Adipocyte (in vitro differentiated cells): ENCODE data around the gene URI1.
"Not testable (repeated sequence)": the region's sequence is repeated elsewhere in the genome, so short reads cannot be mapped to it uniquely, and the experiment has no call there.

Source experiments
- DNase-seq: peaks from one replicate; pipeline ENCODE4 v3.0.0-alpha.2; 2015; ENCODE audit warnings: low read depth
- H3K27me3 ChIP-seq: replicated peaks from 2 replicates; pipeline ENCODE4 v1.7.0; 2013; ENCODE audit warnings: mild to moderate bottlenecking, low read length, moderate library complexity; ENCODE audit not compliant: control insufficient read depth, insufficient read depth
- H3K36me3 ChIP-seq: 2 replicates; pipeline ENCODE4 v1.7.0; 2013; ENCODE audit warnings: low read length, mild to moderate bottlenecking, moderate library complexity; ENCODE audit not compliant: control insufficient read depth, insufficient read depth, severe bottlenecking
- H3K4me1 ChIP-seq: 2 replicates; pipeline ENCODE4 v1.7.0; 2013; ENCODE audit warnings: mild to moderate bottlenecking, low read length, moderate library complexity; ENCODE audit not compliant: control insufficient read depth, insufficient read depth
- H3K4me3 ChIP-seq: 2 replicates; pipeline ENCODE4 v1.7.0; 2013; ENCODE audit warnings: mild to moderate bottlenecking, low read length, moderate library complexity
- H3K9ac ChIP-seq: 2 replicates; pipeline ENCODE4 v1.7.0; 2013; ENCODE audit warnings: mild to moderate bottlenecking, low read length, moderate library complexity
- H3K9me3 ChIP-seq: 2 replicates; pipeline ENCODE4 v1.7.0; 2013; ENCODE audit warnings: mild to moderate bottlenecking, low read length, moderate library complexity; ENCODE audit not compliant: control insufficient read depth

URI1 gene

GRCh38 chr19:29943615-29944014 lies 1.6 kb downstream of the URI1 start:
- H3K4me3 ChIP-seq = peak overlapping the region; percentile 99
- DNase-seq = no peak
- no peaks in the 10 kb centered on the region for H3K36me3 ChIP-seq
- no peaks in the 10 kb centered on the region for H3K9me3 ChIP-seq
- peaks cover 41% of the 10 kb centered on the region for H3K4me1 ChIP-seq
- peak overlapping the region; percentile 97 for H3K9ac ChIP-seq
- H3K27me3 ChIP-seq = no peaks in the 10 kb centered on the region

DNA sequence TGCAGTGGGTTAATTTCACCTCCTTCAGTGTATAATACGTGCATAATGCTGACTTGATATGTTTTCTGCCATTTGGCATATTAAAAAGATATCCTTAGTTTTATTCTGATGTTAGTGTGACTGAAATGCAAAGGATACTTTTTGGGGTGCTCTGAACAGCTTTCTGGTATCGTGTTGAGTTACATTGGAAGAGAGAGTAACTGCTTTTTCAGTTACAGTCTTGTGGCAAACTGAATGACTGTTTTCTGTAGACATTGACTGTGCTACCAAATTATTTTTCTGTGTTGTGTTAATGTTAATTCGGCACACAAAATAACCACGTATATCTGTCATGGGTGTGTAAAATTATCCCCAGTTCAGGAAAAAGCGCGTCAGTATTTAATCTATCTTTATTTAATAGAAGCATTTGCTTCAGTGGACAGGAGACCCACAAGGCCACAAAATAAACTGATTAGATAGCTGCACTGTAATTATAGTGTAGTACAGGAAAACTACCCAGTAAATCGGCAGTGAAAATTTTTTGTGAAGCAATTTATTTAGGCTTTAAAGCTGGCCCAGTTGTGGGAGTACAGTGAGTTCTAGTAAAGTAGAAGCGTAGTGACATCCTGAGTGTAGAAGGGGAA lies 2.5 kb downstream of the URI1 start:
- peaks cover 41% of the 10 kb centered on the region for H3K4me1 ChIP-seq
- no peaks in the 10 kb centered on the region for H3K27me3 ChIP-seq
- peak overlapping the region; percentile 63 for H3K4me3 ChIP-seq
- peak overlapping the region; percentile 68 for H3K9ac ChIP-seq
- no peaks in the 10 kb centered on the region for H3K36me3 ChIP-seq
- DNase-seq = no peak
- no peaks in the 10 kb centered on the region for H3K9me3 ChIP-seq

DNA sequence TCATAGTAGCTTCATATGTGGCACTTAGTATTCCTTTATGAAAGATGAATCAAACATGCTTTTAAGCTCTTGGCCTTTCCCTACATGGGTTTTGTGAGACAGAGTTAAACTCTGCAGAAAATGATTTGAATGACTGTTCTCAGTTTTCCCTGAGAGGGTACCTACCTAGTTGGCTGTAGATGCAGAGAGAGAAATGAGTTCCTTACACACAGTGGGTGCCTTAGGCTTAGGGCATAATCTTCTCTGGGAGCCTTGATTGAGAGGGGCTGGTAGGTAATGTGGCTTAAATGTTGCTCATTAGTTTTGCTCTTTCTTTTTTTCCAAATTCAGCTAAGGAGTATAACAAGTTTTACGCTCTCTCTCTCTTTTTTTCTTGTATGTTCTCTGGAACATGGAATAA lies 3.0 kb downstream of the URI1 start:
- Histone ChIP-seq H3K4me3 (peak overlapping the region; percentile 63), H3K9me3 (no peaks in the 10 kb centered on the region), H3K9ac (peak overlapping the region; percentile 68), H3K27me3 (no peaks in the 10 kb centered on the region), H3K4me1 (peaks cover 41% of the 10 kb centered on the region), H3K36me3 (no peaks in the 10 kb centered on the region)
- DNase-seq = no peak

DNA sequence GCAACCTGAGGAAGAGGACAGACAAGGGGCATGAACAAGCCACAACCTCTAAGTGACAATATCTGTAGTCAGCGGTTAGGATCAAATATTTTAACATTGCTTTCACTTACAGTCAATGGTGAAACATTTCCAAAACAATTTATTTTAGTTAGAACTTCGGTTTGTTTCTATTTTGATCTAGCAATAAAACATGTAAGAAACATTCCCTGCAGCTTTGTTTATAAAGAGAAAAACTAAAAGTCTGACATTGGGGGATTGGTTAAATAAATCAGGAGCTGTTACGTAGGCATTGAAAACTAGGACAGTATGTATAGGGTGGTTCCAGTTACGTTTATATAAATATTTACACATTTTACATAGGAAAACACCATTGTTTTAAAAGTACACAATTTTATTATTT lies 3.4 kb downstream of the URI1 start:
- peaks cover 41% of the 10 kb centered on the region for H3K4me1 ChIP-seq
- H3K27me3 ChIP-seq = no peaks in the 10 kb centered on the region
- H3K4me3 ChIP-seq = peak overlapping the region; percentile 63

GRCh38 chr19:29946645-29947044 lies 4.6 kb downstream of the URI1 start:
- Histone ChIP-seq H3K9me3 (no peaks in the 10 kb centered on the region), H3K4me3 (no peak overlapping the region), H3K4me1 (peaks cover 40% of the 10 kb centered on the region)

More for the DNA sequence above, 3.4 kb downstream of the URI1 start:
- H3K9me3 ChIP-seq = no peaks in the 10 kb centered on the region
- H3K9ac ChIP-seq = peak overlapping the region; percentile 68
- H3K36me3 ChIP-seq = no peaks in the 10 kb centered on the region
- DNase-seq = no peak

GRCh38 chr19:29947871-29948270 lies 5.8 kb downstream of the URI1 start:
- H3K4me3 ChIP-seq = no peak overlapping the region
- no peaks in the 10 kb centered on the region for H3K36me3 ChIP-seq
- peaks cover 41% of the 10 kb centered on the region for H3K4me1 ChIP-seq
- no peaks in the 10 kb centered on the region for H3K9me3 ChIP-seq
- H3K27me3 ChIP-seq = no peaks in the 10 kb centered on the region
- H3K9ac ChIP-seq = no peak overlapping the region
- no peak for DNase-seq

More at GRCh38 chr19:29946645-29947044, 4.6 kb downstream of the URI1 start:
- no peak overlapping the region for H3K9ac ChIP-seq
- DNase-seq = no peak
- H3K27me3 ChIP-seq = no peaks in the 10 kb centered on the region
- H3K36me3 ChIP-seq = no peaks in the 10 kb centered on the region

GRCh38 chr19:29948759-29949470 lies 6.9 kb downstream of the URI1 start:
- peaks cover 35% of the 10 kb centered on the region for H3K4me1 ChIP-seq
- not testable (repeated sequence) for H3K9ac ChIP-seq, H3K9me3 ChIP-seq, DNase-seq, H3K4me3 ChIP-seq, H3K27me3 ChIP-seq, H3K36me3 ChIP-seq

DNA sequence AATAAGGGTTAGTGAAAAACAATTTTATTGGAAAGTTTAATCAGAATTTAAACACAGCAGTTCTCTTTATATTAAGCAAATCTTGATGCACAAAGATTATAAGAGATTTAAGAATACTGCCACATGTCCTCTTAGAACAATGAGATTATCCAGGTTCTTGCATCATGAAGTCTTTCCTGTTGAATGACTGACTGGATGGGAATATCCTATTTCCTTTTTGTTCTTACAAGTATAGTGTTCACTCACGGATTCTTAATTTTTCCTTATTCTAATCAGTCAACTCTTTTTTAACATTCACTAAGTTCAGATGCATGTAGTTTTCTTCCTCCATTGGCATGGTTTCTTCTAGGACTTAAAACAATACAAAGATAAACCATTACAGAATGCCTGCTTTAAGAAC lies 10.1 kb downstream of the URI1 start:
- Histone ChIP-seq H3K9me3 (no peaks in the 10 kb centered on the region), H3K36me3 (no peaks in the 10 kb centered on the region), H3K9ac (no peak overlapping the region), H3K4me3 (no peak overlapping the region), H3K4me1 (peaks cover 8% of the 10 kb centered on the region), H3K27me3 (no peaks in the 10 kb centered on the region)
- no peak for DNase-seq

DNA sequence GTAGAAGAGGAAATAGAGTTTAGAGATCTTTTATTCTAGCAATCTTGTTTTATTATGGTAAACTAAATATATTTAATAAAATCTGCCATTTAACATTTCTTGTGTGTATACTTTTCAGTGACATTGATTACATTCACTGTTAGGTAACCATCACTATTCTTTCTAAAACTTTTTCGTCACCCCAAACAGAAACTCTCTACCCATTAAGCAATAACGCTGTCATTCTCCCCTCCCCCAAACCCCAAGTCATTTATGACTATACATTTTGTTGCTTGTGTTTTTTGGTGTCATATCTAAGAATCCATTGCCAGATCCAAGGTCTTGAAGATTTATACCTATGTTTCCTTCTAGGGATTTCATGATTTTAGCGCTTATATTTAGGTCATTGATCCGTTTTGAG lies 10.6 kb downstream of the URI1 start:
- Histone ChIP-seq H3K4me1 (peaks cover 3% of the 10 kb centered on the region), H3K9me3 (no peaks in the 10 kb centered on the region), H3K27me3 (no peaks in the 10 kb centered on the region), H3K4me3 (no peak overlapping the region), H3K36me3 (no peaks in the 10 kb centered on the region), H3K9ac (no peak overlapping the region)
- no peak for DNase-seq

- H3K9ac ChIP-seq = no peak overlapping the region
- H3K9me3 ChIP-seq = no peaks in the 10 kb centered on the region
- H3K4me1 ChIP-seq = peaks cover 3% of the 10 kb centered on the region
- no peaks in the 10 kb centered on the region for H3K36me3 ChIP-seq
- H3K27me3 ChIP-seq = no peaks in the 10 kb centered on the region
- H3K4me3 ChIP-seq = no peak overlapping the region
- no peak for DNase-seq
Measured at GRCh38 chr19:29953352-29954247, 11.6 kb downstream of the URI1 start.

DNA sequence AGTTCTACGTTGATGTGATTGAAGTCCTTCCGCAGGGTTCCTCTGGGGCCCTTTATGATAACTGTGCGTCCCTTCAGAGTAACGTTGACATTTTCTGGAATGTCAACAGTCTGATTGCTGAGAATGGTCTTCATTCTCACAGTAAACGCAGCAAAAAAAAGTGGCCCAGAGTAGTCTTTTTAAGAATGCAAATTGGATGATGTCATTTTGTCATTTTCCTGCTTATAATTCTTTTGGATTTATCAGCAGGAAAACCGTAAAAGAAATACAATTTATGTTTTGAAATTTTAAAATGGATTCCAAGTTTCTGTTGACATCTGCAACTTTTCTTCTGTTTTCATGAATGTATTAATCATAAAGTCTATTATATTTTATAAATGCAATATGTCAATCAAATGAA lies 14.8 kb downstream of the URI1 start:
- no peak for DNase-seq
- Histone ChIP-seq H3K4me3 (no peak overlapping the region), H3K4me1 (peaks cover 7% of the 10 kb centered on the region), H3K36me3 (no peaks in the 10 kb centered on the region), H3K9ac (no peak overlapping the region), H3K9me3 (no peaks in the 10 kb centered on the region), H3K27me3 (no peaks in the 10 kb centered on the region)
